K562 (cell line): Measurements from ENCODE around the gene NUDT9. TPM values are rescaled to one million over a fixed set of nuclear protein-coding genes. Genes with fewer than 3 reads are reported as not detected.
A peak's percentile ranks its signal among the peaks of the same experiment; 100 is the strongest.

ENCODE experiments used
- AFF1 ChIP-seq, 2 experiments: fragments of 450-650 bp; IDR thresholded peaks; 2 replicates each; pipeline ENCODE4 v1.6.1; 2018; ENCODE audit warnings: mild to moderate bottlenecking in 2 of 2, low read depth in 1 of 2; ENCODE audit not compliant: partially characterized antibody in 2 of 2
- BRD9 ChIP-seq: fragments of 450-650 bp; IDR thresholded peaks from 2 replicates; pipeline ENCODE4 v1.6.1; 2018; ENCODE audit warnings: low read depth; ENCODE audit not compliant: partially characterized antibody
- CHAMP1 ChIP-seq: fragments of 450-650 bp; IDR thresholded peaks from 2 replicates; pipeline ENCODE4 v1.6.1; 2016; ENCODE audit warnings: mild to moderate bottlenecking
- COPS2 ChIP-seq: fragments of 450-650 bp; conservative IDR thresholded peaks from 2 replicates; pipeline ENCODE4 v1.6.1; 2016; ENCODE audit warnings: mild to moderate bottlenecking, moderate library complexity
- E2F5 ChIP-seq: sonication (generic); formaldehyde crosslinking; IDR thresholded peaks from 2 replicates; pipeline ENCODE4 v1.8.0; 2022; ENCODE audit warnings: mild to moderate bottlenecking, missing genetic modification reagents
- FOS ChIP-seq: IDR thresholded peaks from 3 replicates; pipeline ENCODE4 v1.6.1; 2011; ENCODE audit not compliant: insufficient read length; ENCODE audit errors: extremely low read depth
- KDM5B ChIP-seq: fragments of 200-600 bp; sonication (generic); IDR thresholded peaks from 2 replicates; pipeline ENCODE4 v1.6.1; 2012; ENCODE audit warnings: low read depth, mild to moderate bottlenecking, moderate library complexity, low read length, control low read depth, inconsistent platforms; ENCODE audit not compliant: insufficient replicate concordance
- KLF16 ChIP-seq: IDR thresholded peaks from 2 replicates; pipeline ENCODE4 v1.6.1; 2016; ENCODE audit warnings: antibody characterized with exemption
- MAX ChIP-seq: sonication (generic); formaldehyde crosslinking; IDR thresholded peaks from 2 replicates; pipeline ENCODE4 v1.9.0; 2022; ENCODE audit warnings: mild to moderate bottlenecking, missing genetic modification reagents
- NRF1 ChIP-seq, 2 experiments: fragments of 450-650 bp; IDR thresholded peaks in 1 of 2; conservative IDR thresholded peaks in 1 of 2; 2 replicates each; pipeline ENCODE4 v1.6.1; 2014; ENCODE audit warnings: mild to moderate bottlenecking in 2 of 2
- TCF3 ChIP-seq: sonication (generic); formaldehyde crosslinking; IDR thresholded peaks from 2 replicates; pipeline ENCODE4 v1.4.0; 2020; ENCODE audit warnings: mild to moderate bottlenecking, missing genetic modification reagents
- ZNF184 ChIP-seq: sonication (generic); formaldehyde crosslinking; IDR thresholded peaks from 2 replicates; pipeline ENCODE4 v1.5.0; 2020; ENCODE audit warnings: missing genetic modification reagents
- ZNF511 ChIP-seq: sonication (generic); formaldehyde crosslinking; IDR thresholded peaks from 2 replicates; pipeline ENCODE4 v1.8.0; 2022; ENCODE audit warnings: mild to moderate bottlenecking, missing genetic modification reagents
- polyA plus RNA-seq, 8 experiments: library from polyadenylated mRNA; depleted of rRNA in 4 of 8; stranded (reverse) in 5 of 8; unstranded in 3 of 8; fragments of >200 nt; fragmentation: Nextera tagmentation in 2 of 8; fragmentation: Illumina TruSeq in 1 of 8; extraction: Ambion mirVana in 2 of 8; extraction: Trizol in 1 of 8; gene quantifications; 2 replicates each; pipeline versions ENCODE4 v1.2.1 to v1.2.3, GENCODE V29; 2011 to 2014; ENCODE audit warnings: inconsistent platforms in 1 of 8, missing spikeins in 1 of 8
- total RNA-seq, 7 experiments: library from RNA; depleted of rRNA in 6 of 7; stranded (reverse); fragments of >200 nt in 6 of 7; fragmentation: Illumina TruSeq in 2 of 7; extraction: Trizol in 2 of 7; gene quantifications; 2 replicates each; pipeline versions ENCODE4 v1.2.1 to v1.2.3, GENCODE V29; 2011 to 2021; ENCODE audit warnings: low replicate concordance in 1 of 7
- TF ChIP-seq, protein P1 (sequence below): sonication (generic); IDR thresholded peaks from 2 replicates; pipeline ENCODE4 v1.6.1; 2016
- TF ChIP-seq, protein P2 (sequence below): sonication (generic); formaldehyde crosslinking; IDR thresholded peaks from 2 replicates; pipeline ENCODE4 v1.8.1; 2023; ENCODE audit warnings: mild to moderate bottlenecking, missing genetic modification reagents

NUDT9 gene
- total and polyA plus RNA-seq, 9 of the 15 experiments (the other 6 are each of a cell fraction or from before 2014, with no cell fraction given): 8.5 to 20.8 (median 18.0) TPM

DNA sequence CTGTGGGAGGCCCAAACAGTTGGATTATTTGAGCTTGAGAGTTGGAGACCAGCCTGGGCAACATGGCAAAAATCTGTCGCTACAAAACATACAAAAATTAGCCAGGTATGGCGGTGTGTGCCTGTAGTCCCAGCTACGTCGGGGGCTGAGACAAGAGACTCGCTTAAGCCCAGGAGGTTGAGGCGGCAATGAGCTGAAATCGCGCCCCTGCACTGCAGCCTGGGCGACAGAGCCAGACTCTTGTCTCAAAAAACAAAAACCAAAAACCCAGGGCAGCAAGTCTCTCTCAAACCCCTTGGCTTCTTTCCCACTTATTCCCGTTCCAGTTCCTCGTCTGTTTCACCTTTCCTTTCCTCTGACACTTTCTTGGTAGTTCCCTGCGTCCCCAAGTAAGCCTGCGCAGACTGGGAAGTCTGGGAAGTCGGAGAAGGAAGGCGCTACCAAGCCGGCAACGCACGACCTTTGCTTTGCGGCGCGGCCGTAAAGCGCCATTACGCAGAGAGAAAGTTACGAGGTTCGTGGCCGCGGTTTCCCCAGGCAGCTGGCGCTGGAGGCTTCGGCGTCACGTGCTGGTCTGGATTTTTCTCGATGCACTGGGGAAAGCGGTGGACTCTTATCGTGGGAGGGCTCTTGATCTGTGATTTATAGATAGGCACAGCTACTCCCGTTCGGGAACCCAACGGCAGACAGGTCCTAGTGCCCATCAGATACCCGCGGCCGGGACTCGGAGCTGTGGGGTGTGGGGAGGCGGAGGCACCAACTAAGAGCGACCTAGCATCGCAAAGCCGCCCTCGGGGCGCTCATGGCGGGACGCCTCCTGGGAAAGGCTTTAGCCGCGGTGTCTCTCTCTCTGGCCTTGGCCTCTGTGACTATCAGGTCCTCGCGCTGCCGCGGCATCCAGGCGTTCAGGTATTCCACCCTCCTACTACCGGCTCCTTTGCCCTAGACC is at the start of gene NUDT9 (continued):
- TF ChIP-seq AFF1 (IDR thresholded peaks at IDR 0.05; ENCODE audit: low read depth in 1 of 2, partially characterized antibody in 2 of 2) (peak in 1 of 2 experiments; percentile 92), COPS2 (no peak), MAX (peak; percentile 81), NRF1 (conservative IDR thresholded peaks at IDR 0.05 in 1 of 2, IDR thresholded peaks at IDR 0.05 in 1 of 2) (peak; percentile 88 to 90), BRD9 (no peak), KLF16 (peak; percentile 48; the same call in 1 of the 2 replicates), ZNF511 (CRISPR knock-in tag) (peak; percentile 50; the same call in 1 of the 2 replicates), FOS (peak; percentile 11), CHAMP1 (peak; percentile 94), KDM5B (peak; percentile 92), E2F5 (CRISPR knock-in tag) (no peak), ZNF184 (no peak), TCF3 (CRISPR knock-in tag) (peak; percentile 55; the same call in 1 of the 2 replicates)
- TF ChIP-seq, protein P1, sequence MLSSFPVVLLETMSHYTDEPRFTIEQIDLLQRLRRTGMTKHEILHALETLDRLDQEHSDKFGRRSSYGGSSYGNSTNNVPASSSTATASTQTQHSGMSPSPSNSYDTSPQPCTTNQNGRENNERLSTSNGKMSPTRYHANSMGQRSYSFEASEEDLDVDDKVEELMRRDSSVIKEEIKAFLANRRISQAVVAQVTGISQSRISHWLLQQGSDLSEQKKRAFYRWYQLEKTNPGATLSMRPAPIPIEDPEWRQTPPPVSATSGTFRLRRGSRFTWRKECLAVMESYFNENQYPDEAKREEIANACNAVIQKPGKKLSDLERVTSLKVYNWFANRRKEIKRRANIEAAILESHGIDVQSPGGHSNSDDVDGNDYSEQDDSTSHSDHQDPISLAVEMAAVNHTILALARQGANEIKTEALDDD: no peak
- TF ChIP-seq, protein P2, sequence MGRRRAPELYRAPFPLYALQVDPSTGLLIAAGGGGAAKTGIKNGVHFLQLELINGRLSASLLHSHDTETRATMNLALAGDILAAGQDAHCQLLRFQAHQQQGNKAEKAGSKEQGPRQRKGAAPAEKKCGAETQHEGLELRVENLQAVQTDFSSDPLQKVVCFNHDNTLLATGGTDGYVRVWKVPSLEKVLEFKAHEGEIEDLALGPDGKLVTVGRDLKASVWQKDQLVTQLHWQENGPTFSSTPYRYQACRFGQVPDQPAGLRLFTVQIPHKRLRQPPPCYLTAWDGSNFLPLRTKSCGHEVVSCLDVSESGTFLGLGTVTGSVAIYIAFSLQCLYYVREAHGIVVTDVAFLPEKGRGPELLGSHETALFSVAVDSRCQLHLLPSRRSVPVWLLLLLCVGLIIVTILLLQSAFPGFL: peak; percentile 92; the same call in 1 of the 2 replicates
